Measurements from ENCODE around the gene SARNP.
"Not testable (repeated sequence)": the region's sequence is repeated elsewhere in the genome, so short reads cannot be mapped to it uniquely, and the experiment has no call there.

SARNP gene, protein sequence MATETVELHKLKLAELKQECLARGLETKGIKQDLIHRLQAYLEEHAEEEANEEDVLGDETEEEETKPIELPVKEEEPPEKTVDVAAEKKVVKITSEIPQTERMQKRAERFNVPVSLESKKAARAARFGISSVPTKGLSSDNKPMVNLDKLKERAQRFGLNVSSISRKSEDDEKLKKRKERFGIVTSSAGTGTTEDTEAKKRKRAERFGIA

DNA sequence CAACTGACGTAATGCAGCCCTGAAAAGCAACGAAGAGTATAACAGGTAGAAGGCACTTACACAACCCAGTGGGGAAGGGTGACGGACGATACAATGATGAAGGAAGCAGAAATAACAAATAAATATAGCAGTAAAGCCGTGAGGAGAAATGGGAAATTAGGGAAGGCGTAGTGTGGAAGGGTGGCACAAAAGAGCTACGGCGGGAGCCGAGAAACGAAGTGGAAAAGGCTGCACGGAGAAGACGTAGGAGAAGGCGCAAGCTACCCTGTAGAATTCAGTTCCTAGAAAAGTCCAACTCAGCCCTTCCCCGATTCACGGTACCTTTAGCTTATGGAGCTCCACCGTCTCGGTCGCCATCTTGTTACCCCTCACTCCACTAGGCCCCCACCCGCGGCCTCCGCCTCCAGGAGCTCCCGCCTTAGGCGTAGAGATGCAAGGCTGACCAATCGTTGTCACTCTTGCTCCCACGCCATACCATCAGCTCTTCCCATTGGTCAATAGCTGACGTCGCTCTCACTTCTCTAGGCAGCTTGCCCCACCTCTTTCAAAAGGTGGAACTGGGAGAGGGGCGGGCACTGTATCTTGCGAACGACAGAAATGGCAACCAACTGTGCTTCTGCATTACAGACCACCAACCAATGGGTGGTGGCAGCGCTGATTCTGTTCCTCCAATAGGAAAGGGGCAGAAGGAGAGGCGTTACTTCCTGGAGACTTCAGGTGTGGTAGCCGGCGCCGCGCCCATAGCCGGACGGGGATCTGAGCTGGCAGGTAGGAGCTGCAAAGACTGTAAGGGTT lies at the start of gene SARNP, which contains the start of gene ORMDL2:
Gene SARNP (minus strand): TSS at position 380 of the 795 bp plus-strand sequence. CDS start 23 bp downstream, at position 357.
Gene ORMDL2 (plus strand): TSS at position 697 of the 795 bp plus-strand sequence. CDS start 959 bp downstream, outside the sequence.
- DNase-seq: peak; percentile 99

DNA sequence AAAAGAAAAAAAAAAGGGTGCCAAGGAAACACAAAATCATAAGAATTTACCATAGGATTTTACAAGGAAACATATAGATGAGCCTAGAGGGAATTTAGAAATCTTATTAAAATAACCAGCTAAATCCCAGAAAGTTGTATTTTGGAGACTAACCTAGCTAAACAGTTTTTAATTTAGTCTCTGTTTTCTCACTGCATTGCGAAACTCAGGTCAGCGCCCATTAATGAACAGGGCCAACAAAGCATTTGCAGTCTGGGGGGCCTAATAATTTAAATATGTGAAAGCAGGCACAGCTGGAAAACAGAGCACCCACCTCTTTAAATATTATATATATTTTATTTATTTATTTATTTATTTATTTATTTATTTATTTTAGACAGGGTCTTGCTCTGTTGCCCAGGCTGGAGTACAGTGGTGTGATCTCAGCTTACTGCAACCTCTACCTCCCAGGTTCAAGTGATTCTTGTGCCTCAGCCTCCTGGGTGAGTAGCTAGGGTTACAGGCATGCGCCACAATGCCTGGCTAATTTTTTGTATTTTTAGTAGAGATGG lies 49.0 kb upstream of the SARNP start:
- DNase-seq: not testable (repeated sequence)

GRCh38 chr12:55865327-55865726 lies 47.8 kb upstream of the SARNP start:
- no peak for DNase-seq

DNA sequence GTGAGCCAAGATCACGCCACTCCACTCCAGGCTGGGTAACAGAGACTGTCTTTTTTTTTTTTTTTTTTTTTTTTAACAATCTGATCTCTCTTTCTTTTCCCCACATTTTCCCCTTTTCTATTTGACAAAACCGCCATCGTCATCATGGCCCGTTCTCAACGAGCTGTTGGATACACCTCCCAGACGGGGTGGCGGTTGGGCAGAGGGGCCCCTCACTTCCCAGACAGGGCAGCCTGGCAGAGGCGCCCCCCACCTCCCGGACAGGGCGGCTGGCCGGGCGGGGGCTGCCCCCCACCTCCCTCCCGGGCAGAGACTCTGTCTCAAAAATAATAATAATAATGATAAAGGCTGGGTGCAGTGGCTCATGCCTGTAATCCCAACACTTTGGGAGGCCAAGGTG lies 45.4 kb upstream of the SARNP start:
- DNase-seq: not testable (repeated sequence)

- DNase-seq: no peak
These were observed 44.8 kb upstream of the SARNP start for GRCh38 chr12:55862286-55862685.

DNA sequence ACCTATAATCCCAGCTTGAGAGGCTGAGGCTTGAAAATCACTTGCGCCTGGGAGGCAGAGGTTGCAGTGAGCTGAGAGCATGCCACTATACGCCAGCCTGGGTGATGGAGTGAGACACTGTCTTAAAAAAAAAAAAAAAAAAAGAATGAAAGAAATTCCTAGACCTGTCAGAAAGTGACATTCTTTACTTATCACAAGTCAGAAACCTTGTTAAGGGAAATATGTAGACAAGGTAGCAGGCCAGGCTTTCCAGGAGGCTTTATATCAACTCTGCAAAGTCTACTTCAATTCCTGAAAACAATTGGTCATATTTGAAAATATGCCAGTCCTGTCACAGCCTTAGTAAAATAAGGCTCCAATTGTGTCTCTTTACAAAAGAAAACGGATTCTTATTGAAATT lies 44.3 kb upstream of the SARNP start:
- DNase-seq: no peak

DNA sequence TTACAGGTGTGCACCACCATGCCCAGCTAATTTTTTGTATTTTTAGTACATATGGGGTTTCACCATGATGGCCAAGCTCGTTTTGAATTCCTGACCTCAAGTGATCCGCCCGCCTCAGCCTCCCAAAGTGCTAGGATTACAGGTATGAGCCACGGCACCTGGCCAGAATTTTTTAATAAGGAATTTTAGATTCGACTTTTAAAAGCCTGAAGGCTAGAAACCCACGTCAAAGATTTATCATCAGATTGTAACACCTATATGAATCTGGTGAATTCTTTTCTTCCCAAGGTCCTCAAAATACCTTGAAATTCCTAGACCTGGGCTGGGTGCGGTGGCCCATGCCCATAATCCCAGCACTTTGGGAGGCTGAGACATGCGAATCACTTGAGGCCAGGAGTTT lies 43.9 kb upstream of the SARNP start:
- DNase-seq: no peak

DNA sequence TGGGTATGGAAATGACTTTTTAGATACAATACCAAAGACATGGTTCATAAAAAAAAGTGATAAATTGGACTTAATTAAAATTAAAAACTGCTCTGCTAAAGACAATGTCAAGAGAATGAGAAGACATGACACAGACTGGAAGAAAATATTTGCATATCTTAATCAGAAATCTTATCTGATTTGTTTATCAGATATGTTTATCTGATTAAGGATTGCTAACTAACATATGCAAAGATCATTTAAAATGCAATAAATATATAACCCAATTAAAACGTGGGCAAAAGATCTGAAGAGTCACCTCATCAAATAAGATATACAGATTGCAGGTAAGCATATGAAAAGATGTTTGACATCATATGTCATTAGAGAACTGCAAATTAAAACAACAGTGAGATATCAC lies 35.2 kb upstream of the SARNP start:
- no peak for DNase-seq

- no peak for DNase-seq
These were observed 33.4 kb upstream of the SARNP start for GRCh38 chr12:55850893-55851292.

DNA sequence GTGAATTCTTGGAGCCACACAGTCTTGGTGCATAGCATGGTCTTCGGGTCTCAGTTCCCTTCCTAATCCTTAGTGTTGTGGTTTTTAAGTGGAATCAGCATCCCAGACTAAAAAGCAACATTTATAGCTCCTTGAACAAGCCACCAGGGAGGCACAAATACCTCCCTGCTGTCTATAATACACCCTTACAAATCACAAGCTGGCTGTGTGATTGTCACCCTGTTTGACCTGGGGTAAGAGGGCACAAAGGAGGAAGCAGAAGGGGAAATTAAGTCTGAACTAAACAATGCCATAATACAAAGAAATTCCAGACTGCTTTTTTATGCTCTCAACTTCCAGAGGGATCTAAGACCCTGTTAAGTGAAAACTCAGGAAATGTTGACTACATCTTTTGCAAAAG lies 32.9 kb upstream of the SARNP start:
- no peak for DNase-seq

DNA sequence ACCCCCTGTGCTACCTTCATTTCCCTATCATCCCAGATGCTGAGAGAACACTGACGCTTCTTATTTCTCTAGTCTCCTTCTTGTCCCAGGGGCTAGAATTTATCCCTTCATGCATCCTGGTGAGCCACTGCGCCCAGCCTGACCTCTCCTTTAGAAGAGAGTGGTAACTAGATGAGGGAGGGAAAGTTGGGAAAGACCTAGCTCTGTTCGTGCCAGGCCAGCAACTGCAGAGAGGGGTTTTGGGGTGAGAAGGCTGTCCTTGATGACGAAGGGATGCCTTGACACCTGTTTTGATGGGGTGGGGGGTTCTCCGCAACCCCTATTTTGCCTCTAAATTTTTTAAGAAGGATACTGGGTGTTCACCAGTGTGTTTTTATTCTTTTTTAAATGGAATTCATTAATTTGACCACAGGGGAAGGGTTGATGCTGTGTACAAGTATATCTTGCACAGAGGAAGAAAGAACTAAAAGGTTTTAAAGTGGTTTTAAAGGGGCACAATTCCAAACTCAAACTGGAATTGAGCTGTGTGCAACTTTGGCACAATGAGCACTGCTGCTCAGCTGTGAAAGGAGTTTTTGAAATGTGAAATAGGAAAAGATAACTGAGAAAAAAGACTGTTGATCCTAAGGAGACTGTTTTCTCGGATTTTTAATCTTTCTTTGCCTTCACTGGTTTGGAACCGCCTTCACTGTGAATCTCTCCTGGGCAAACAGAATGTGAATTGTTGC lies 32.3 kb upstream of the SARNP start:
- DNase-seq: no peak

- DNase-seq: no peak
These were observed 30.2 kb upstream of the SARNP start for GRCh38 chr12:55847603-55848291.

DNA sequence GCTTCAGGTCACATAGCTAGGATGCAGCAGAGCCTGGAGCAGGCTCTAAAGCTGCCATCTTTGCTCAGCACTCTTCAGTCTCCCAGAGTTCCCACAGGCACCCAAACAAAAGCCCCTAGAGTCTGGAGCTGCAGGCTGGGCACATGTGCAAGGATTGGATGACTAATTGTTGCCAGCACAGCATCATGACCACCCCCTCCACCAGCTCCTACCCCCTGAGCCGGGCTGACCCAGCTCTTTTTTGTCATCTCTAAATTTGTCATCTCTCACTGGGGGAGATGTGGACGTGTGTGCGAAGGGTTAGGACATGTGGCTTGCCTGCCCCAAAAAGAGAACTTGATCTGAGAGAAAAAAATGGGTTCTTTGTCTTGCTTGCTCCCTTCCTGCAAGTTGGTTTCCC lies 29.5 kb upstream of the SARNP start:
- no peak for DNase-seq

GRCh38 chr12:55845785-55846496 lies 28.4 kb upstream of the SARNP start:
- DNase-seq: no peak

DNA sequence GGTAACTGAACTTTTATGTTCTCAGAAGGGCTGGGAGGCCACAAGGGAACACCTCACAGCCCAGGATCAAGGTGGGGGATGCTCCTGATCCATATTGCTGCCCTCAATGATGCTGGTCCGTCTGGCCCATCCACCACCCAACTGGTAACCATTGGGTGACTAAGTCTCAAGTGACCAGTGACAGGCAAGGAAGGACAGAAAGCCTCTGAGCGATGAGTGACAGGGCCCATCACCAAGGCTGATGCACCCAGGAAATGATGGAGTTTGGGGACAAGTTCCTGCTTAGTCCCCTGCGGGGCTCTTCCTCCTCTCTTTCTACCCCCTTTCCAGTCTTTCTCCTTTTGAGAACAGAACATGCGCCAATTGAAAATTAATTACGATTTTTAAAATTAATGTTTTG lies 27.8 kb upstream of the SARNP start:
- no peak for DNase-seq

- no peak for DNase-seq
These were observed 27.4 kb upstream of the SARNP start for GRCh38 chr12:55844961-55845360.

- no peak for DNase-seq
These were observed 25.9 kb upstream of the SARNP start for GRCh38 chr12:55843431-55843830.

GRCh38 chr12:55842681-55843429 lies 25.3 kb upstream of the SARNP start, which contains the start of gene MMP19:
MMP19 (minus strand) TSS chr12:55842936; CDS start chr12:55842830, 106 bp downstream.
- DNase-seq: no peak

- DNase-seq: no peak
These were observed 23.2 kb upstream of the SARNP start for GRCh38 chr12:55840581-55841351.

Measured in NCI-H1930 (cell line).